GM12875 (cell line): ENCODE data around the gene NCKAP5.

Experiments
- H3K4me3 ChIP-seq: one replicate; pipeline ENCODE4 v1.5.1; 2011; ENCODE audit warnings: low read depth, low read length, control low read depth
- CTCF ChIP-seq: IDR thresholded peaks from 2 replicates; pipeline ENCODE4 v1.5.1; 2011; ENCODE audit warnings: low read depth, mild to moderate bottlenecking, control low read depth, inconsistent platforms, low read length, moderate library complexity, borderline replicate concordance; ENCODE audit not compliant: insufficient read depth

The NCKAP5 gene

GRCh38 chr2:132949108-132949507 lies 619.2 kb downstream of the NCKAP5 start:
- TF ChIP-seq CTCF: no peak
- no peak overlapping the region for H3K4me3 ChIP-seq

GRCh38 chr2:132948211-132948610 lies 620.1 kb downstream of the NCKAP5 start:
- no peak for TF ChIP-seq CTCF
- H3K4me3 ChIP-seq: no peak overlapping the region

- TF ChIP-seq CTCF: no peak
- no peak overlapping the region for H3K4me3 ChIP-seq
These were observed 624.4 kb downstream of the NCKAP5 start for GRCh38 chr2:132943829-132944228.

- H3K4me3 ChIP-seq: no peak overlapping the region
- TF ChIP-seq CTCF: no peak
These were observed 626.8 kb downstream of the NCKAP5 start for GRCh38 chr2:132941296-132942020.

- H3K4me3 ChIP-seq: no peak overlapping the region
- no peak for TF ChIP-seq CTCF
These were observed 630.6 kb downstream of the NCKAP5 start for GRCh38 chr2:132937629-132938028.

- no peak overlapping the region for H3K4me3 ChIP-seq
- no peak for TF ChIP-seq CTCF
These were observed 631.5 kb downstream of the NCKAP5 start for GRCh38 chr2:132936791-132937190.

GRCh38 chr2:132936261-132936660 lies 632.0 kb downstream of the NCKAP5 start:
- H3K4me3 ChIP-seq: no peak overlapping the region
- TF ChIP-seq CTCF: no peak
